NCI-H2107 treated with DMSO at 0.1 percent for 48 hours (cell line): ENCODE results near the gene CABP4.
"Not testable (repeated sequence)": the region's sequence is repeated elsewhere in the genome, so short reads cannot be mapped to it uniquely, and the experiment has no call there.

Source experiments
- DNase-seq: peaks from one replicate; lab custom pipeline; 2025; ENCODE audit not compliant: unreplicated experiment; lab: John Stamatoyannopoulos, UW

The CABP4 gene

GRCh38 chr11:67418476-67419281 lies 36.5 kb upstream of the CABP4 start:
- no peak for DNase-seq

GRCh38 chr11:67419325-67420049 lies 35.7 kb upstream of the CABP4 start:
- DNase-seq: no peak

- no peak for DNase-seq
Observed at GRCh38 chr11:67420147-67420645, 35.0 kb upstream of the CABP4 start.

GRCh38 chr11:67420646-67421429 lies 34.3 kb upstream of the CABP4 start:
- peak; percentile 63 for DNase-seq

- no peak for DNase-seq
Observed at GRCh38 chr11:67421430-67422031, 33.6 kb upstream of the CABP4 start.

GRCh38 chr11:67422891-67423290 lies 32.3 kb upstream of the CABP4 start:
- no peak for DNase-seq

- no peak for DNase-seq
Observed at GRCh38 chr11:67423466-67423865, 31.7 kb upstream of the CABP4 start.

- DNase-seq: no peak
Observed at GRCh38 chr11:67423891-67424613, 31.1 kb upstream of the CABP4 start.

GRCh38 chr11:67427364-67427859 lies 27.7 kb upstream of the CABP4 start:
- not testable (repeated sequence) for DNase-seq

- peak; percentile 89 for DNase-seq
Observed at GRCh38 chr11:67428052-67429001, 26.8 kb upstream of the CABP4 start, which contains the start of gene RPS6KB2. TSS of gene RPS6KB2 (plus strand) at chr11:67428494. CDS start at chr11:67428546, 52 bp downstream.

GRCh38 chr11:67429038-67429668 lies 26.0 kb upstream of the CABP4 start:
- DNase-seq: no peak

- no peak for DNase-seq
Observed at GRCh38 chr11:67429722-67430121, 25.4 kb upstream of the CABP4 start.

- DNase-seq: no peak
Observed at GRCh38 chr11:67431346-67432249, 23.6 kb upstream of the CABP4 start.

GRCh38 chr11:67432655-67433349 lies 22.4 kb upstream of the CABP4 start:
- DNase-seq: no peak

GRCh38 chr11:67433536-67434394 lies 21.4 kb upstream of the CABP4 start:
- no peak for DNase-seq

GRCh38 chr11:67434395-67434881 lies 20.7 kb upstream of the CABP4 start:
- no peak for DNase-seq
